ENCODE data around the gene VANGL1.

VANGL1 gene

GRCh38 chr1:115690972-115691371, 49.2 kb downstream of the VANGL1 start:
- TF ChIP-seq, protein P1, sequence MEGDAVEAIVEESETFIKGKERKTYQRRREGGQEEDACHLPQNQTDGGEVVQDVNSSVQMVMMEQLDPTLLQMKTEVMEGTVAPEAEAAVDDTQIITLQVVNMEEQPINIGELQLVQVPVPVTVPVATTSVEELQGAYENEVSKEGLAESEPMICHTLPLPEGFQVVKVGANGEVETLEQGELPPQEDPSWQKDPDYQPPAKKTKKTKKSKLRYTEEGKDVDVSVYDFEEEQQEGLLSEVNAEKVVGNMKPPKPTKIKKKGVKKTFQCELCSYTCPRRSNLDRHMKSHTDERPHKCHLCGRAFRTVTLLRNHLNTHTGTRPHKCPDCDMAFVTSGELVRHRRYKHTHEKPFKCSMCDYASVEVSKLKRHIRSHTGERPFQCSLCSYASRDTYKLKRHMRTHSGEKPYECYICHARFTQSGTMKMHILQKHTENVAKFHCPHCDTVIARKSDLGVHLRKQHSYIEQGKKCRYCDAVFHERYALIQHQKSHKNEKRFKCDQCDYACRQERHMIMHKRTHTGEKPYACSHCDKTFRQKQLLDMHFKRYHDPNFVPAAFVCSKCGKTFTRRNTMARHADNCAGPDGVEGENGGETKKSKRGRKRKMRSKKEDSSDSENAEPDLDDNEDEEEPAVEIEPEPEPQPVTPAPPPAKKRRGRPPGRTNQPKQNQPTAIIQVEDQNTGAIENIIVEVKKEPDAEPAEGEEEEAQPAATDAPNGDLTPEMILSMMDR (IDR thresholded peaks at IDR 0.05), result no peak
- DNase-seq, result no peak
- no peak overlapping the region for H3K27ac Mint-ChIP-seq
- H3K27me3 Mint-ChIP-seq (ENCODE audit: low read depth, poor library complexity), result no peaks in the 10 kb centered on the region
- no peak overlapping the region for H3K4me3 Mint-ChIP-seq
- H3K4me1 Mint-ChIP-seq, result peaks cover 18% of the 10 kb centered on the region
- peaks cover 31% of the 10 kb centered on the region for H3K36me3 Mint-ChIP-seq (ENCODE audit: low read depth)
- H3K9me3 Mint-ChIP-seq, result no peaks in the 10 kb centered on the region

- Mint-ChIP-seq H3K27me3 (ENCODE audit: low read depth, poor library complexity) (peaks cover under 1% of the 10 kb centered on the region), H3K4me1 (peaks cover 18% of the 10 kb centered on the region), H3K4me3 (no peak overlapping the region), H3K36me3 (ENCODE audit: low read depth) (peaks cover 31% of the 10 kb centered on the region), H3K27ac (no peak overlapping the region), H3K9me3 (no peaks in the 10 kb centered on the region)
- no peak for DNase-seq
- TF ChIP-seq, protein P1 (IDR thresholded peaks at IDR 0.05), result no peak
These were observed 50.5 kb downstream of the VANGL1 start for GRCh38 chr1:115692224-115692623.

- DNase-seq, result no peak
- Mint-ChIP-seq H3K27me3 (ENCODE audit: low read depth, poor library complexity) (peaks cover 4% of the 10 kb centered on the region), H3K27ac (no peak overlapping the region), H3K4me3 (no peak overlapping the region), H3K36me3 (ENCODE audit: low read depth) (peaks cover 23% of the 10 kb centered on the region), H3K4me1 (peaks cover 18% of the 10 kb centered on the region), H3K9me3 (no peaks in the 10 kb centered on the region)
- TF ChIP-seq, protein P1 (IDR thresholded peaks at IDR 0.05), result no peak
These were observed 53.0 kb downstream of the VANGL1 start for GRCh38 chr1:115694805-115695204.

DNA sequence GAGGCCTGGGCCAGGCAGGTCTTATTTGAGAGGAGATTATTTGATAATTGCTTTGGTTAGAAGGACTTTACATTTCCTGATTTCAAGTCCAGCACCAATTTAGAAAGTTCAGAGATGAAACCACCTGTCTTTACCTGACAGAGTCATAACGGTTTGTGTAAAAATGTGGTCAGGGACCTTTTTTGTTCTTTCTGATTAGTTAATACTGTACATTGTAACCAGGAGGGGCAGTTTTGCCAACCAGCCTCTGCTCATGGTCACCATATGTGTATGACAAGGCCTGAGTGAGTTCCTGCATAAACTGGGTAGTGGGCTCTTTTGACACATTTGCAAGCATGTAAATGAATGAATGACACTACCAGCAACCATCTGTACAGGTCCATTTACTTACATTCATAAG, 55.8 kb downstream of the VANGL1 start:
- H3K27ac Mint-ChIP-seq, result no peak overlapping the region
- DNase-seq, result no peak
- peaks cover 4% of the 10 kb centered on the region for H3K36me3 Mint-ChIP-seq (ENCODE audit: low read depth)
- H3K27me3 Mint-ChIP-seq (ENCODE audit: low read depth, poor library complexity), result peaks cover 11% of the 10 kb centered on the region
- H3K4me1 Mint-ChIP-seq, result peaks cover 18% of the 10 kb centered on the region
- TF ChIP-seq, protein P1 (IDR thresholded peaks at IDR 0.05), result no peak
- no peak overlapping the region for H3K4me3 Mint-ChIP-seq
- no peaks in the 10 kb centered on the region for H3K9me3 Mint-ChIP-seq

DNA sequence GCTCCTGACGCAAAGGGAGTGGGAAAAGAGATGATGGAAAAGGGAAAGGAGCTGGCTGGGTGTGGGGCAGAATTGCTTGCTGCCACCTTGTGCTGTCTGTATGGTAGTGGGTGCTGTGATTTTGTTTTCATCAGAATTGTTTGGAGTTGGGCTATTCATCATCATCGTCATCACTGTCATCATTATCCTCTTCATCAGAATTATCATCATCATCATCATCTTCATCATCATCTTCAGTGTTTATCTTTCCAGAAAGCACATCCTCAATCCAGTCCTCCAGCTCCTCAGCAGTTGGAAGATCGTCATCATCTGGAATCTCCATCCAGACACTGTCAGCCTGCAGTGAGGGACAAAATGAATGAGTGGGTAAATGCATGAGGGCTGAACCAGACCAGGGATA, 59.3 kb downstream of the VANGL1 start:
- no peak for DNase-seq
- Mint-ChIP-seq H3K4me1 (peaks cover 12% of the 10 kb centered on the region), H3K4me3 (no peak overlapping the region), H3K9me3 (no peaks in the 10 kb centered on the region), H3K27me3 (ENCODE audit: low read depth, poor library complexity) (peaks cover 11% of the 10 kb centered on the region), H3K27ac (no peak overlapping the region), H3K36me3 (ENCODE audit: low read depth) (no peaks in the 10 kb centered on the region)
- TF ChIP-seq, protein P1 (IDR thresholded peaks at IDR 0.05), result no peak

DNA sequence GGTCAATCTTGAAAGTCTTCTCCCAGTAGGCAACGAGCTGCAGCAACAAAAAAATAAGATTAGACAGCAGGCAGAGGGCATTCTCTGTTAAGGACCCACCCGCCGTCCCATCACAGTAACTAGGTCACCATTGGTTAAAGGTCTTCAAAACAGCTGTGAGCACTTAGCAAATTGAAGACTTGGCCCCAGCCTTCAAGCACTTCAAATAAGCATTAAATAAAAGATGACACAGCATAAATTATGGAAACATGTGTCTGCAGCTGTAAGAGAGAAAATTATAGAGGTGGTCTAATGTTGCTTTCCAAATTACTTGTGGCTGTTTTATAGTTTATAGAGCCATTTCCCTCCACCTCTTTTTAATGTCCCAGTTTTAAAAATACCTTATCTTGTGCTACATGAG, 61.2 kb downstream of the VANGL1 start:
- Mint-ChIP-seq H3K36me3 (ENCODE audit: low read depth) (no peaks in the 10 kb centered on the region), H3K27ac (no peak overlapping the region), H3K4me3 (no peak overlapping the region), H3K4me1 (peaks cover 18% of the 10 kb centered on the region), H3K27me3 (ENCODE audit: low read depth, poor library complexity) (peaks cover 7% of the 10 kb centered on the region), H3K9me3 (no peaks in the 10 kb centered on the region)
- no peak for DNase-seq
- TF ChIP-seq, protein P1 (IDR thresholded peaks at IDR 0.05), result no peak

All from nephron progenitor cell (in vitro differentiated cells).